COLO668 (cell line): ENCODE measurements around the gene NFIB.

Source experiments
- DNase-seq: peaks from one replicate; lab custom pipeline; 2025; ENCODE audit not compliant: unreplicated experiment; lab: John Stamatoyannopoulos, UW

Gene NFIB

GRCh38 chr9:14158916-14159315, 155.0 kb downstream of the NFIB start:
- no peak for DNase-seq

DNA sequence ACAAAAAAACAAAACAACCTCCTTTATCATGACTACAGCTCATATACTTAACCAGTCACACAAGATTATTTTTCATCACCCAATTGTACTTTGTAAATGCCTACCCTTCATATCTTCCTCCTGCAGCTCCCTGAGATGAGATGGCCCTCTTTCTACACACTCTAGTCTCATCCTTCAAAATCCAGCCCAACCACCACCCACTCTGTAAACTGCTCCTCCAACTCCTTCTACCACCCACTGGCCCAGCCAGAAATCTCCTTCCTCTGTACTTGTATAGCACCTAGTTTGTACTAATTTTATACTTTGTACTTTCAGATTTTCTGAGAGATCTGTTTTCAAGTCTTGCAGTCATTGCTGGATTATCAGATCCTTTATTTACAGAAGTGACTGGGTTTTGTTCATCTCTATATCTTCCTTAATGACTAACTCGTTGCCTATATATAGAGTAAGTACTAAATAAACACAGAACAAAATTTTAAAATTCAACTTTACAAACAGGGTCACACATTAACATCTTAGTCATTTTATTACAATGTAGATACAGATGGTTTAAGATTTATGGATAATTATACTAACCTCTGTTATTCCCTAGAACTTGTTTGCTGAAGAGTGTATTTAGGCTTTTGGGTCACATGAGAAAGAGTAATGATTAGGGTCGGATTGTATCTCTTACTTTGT, 155.7 kb downstream of the NFIB start:
- DNase-seq = no peak

DNA sequence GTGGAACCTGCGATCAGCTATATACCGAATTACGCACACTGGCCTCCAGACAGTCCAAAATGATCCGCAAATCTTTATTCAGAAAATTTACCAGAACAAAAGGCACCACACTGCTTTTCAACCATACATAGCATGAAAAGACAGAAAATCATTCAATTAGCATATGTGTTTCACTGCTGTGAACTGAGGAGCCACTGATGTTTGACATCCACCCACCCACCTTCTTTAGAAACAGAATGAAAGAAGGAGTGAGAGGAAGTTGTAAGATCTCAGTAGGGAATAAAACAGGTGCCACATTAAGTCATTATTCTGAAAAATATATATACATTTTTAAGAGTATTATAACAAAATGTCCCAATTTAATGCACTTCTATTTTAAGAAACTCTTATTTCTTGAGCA, 156.8 kb downstream of the NFIB start:
- no peak for DNase-seq

- no peak for DNase-seq
Measured at GRCh38 chr9:14156046-14156445, 157.9 kb downstream of the NFIB start.

GRCh38 chr9:14155237-14155636, 158.7 kb downstream of the NFIB start:
- no peak for DNase-seq

DNA sequence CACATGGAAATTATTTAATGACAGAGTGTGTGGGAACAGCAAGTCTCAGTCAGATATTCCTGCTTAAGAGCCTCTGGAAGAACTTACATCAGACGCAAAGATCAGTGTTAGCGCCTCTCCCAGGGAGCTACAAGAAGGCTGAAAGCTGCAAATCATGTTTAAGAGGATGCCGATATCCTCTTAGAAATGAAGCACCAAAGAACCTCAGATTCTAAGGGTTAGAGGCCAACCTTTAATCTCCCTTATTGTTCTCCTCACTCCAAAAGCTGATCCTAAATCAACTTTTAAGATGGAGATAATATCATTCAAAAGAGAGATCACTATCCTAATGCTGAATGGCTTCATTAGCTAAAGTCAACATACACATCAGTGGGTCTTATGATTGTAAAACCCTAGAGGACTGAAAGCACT, 160.6 kb downstream of the NFIB start:
- no peak for DNase-seq

GRCh38 chr9:14151451-14151850, 162.5 kb downstream of the NFIB start:
- DNase-seq = no peak

GRCh38 chr9:14148501-14149103, 165.3 kb downstream of the NFIB start:
- no peak for DNase-seq

DNA sequence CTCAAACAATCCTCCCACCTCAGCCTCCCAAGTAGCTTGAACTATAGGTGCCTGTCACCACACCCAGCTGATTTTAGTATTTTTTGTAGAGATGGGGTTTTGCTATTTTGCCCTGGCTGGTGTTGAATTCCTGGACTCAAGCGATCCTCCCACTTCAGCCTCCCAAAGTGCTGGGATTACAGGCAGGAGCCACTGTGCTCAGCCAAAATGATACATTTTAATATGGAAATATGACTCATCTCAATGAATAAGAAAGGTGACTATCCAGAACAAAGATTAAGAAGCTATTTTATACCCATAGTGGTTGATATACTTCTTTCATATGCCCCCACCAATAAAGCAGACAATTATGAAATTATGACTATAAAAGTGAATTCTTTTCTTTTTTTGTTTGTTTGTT, 166.2 kb downstream of the NFIB start:
- no peak for DNase-seq

GRCh38 chr9:14146201-14146874, 167.6 kb downstream of the NFIB start:
- no peak for DNase-seq

DNA sequence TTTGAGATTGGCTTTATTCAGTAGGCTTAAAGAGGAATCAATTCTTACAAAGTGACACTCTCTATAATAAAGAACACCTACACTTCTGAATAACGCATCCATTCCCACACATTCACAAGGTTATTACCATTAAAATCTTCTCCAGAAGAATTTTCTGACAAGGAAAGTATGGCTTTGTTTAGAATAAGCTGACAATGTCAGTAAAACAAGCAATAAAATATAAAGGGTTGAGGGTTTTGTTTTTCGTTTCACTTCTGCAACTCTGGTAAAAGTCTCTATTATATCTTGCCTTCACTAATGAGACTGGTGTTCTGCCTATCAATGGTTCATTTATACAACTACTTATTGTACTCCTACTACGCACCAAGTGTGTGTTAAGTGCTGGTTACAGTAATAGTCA, 169.7 kb downstream of the NFIB start:
- no peak for DNase-seq

- DNase-seq = no peak
Measured at GRCh38 chr9:14141699-14142098, 172.2 kb downstream of the NFIB start.

DNA sequence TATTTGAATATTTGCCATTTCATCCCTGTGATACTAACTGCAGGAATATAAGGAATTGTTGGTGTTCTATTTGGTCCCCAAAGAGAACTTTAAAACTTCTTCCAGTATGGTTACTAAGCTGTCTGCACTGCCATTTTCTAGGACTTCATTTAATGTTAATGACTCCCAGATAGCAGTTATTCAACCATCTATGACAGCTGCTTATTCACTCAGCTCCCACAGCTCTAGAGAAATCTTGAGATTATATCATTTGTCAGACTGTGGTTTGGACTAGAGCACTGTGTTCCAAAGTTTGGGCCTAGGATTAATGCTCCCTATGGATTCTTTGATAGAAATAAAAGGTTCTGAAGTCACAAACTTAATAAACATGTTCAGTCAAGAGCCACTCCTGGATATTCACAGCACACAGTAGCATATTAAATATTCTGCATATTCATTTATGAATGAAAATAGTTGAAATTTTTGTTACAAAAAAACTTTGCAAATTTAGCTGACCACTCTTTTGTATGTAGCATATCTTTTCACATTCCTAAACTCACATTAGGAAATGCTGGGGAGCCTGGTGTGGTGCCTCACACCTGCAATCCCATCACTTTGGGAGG, 173.7 kb downstream of the NFIB start:
- no peak for DNase-seq

- no peak for DNase-seq
Measured at GRCh38 chr9:14139287-14139686, 174.7 kb downstream of the NFIB start.

GRCh38 chr9:14136646-14137370, 177.1 kb downstream of the NFIB start:
- no peak for DNase-seq

GRCh38 chr9:14136047-14136635, 177.8 kb downstream of the NFIB start:
- no peak for DNase-seq

- DNase-seq = no peak
Measured at GRCh38 chr9:14135421-14135820, 178.5 kb downstream of the NFIB start.

GRCh38 chr9:14133394-14133793, 180.5 kb downstream of the NFIB start:
- DNase-seq = no peak

DNA sequence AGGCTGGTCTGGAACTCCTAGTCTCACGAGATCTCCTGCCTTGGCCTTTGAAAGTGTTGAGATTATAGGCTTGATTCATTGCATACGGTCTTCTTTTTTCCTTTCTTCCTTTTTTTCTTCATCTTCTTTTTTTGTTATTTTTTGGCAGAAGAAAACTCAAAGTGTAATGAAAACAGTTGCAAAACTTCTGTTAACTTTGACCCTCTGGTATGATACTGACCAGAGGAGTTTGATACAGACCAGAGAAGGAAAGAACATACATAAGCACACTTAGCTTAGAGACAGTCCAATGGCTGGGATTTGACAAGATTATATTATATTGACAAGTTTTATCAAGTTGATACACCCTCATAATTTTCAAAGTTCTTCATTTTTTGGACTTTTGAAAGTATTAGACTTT, 181.2 kb downstream of the NFIB start:
- no peak for DNase-seq

DNA sequence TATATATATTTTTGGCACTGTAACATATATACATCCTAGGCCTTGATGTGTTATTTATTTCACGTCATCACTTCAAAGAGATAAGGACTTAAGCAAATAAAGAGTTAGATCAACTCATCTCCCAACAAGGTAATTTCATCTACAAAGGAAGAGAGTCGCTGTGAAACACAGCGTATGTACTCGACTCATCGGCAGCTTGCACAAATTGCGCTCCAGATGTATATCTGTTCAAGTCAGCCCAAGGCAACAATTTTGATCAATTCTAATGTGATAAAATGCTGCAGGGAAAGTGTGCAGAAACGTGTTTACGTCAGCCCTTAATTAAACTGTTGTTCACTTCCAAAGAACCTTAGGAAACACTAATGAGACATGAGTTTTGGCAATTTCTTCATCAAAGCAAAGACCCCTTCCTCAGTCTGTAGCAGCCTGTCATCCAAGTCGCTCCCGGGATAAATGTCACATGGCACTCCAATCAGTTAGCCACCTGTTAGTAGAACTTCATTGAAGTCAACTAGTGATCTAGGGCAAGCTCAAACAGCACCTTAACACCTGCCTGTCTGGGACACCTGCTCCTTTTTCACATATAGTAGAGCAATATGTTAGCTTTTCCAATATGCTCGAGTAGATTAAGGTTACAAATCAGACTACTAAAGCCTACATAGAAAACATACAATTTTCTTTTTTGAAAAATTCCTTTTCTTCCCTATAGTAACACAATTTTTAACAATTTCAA, 182.4 kb downstream of the NFIB start:
- peak; percentile 70 for DNase-seq
